SHP77 treated with DMSO at 0.1 percent for 48 hours (cell line): ENCODE results near the gene HAP1.
"Not testable (repeated sequence)": the region's sequence is repeated elsewhere in the genome, so short reads cannot be mapped to it uniquely, and the experiment has no call there.

ENCODE experiments used
- DNase-seq: peaks from one replicate; lab custom pipeline; 2025; lab: John Stamatoyannopoulos, UW

HAP1 gene

DNA sequence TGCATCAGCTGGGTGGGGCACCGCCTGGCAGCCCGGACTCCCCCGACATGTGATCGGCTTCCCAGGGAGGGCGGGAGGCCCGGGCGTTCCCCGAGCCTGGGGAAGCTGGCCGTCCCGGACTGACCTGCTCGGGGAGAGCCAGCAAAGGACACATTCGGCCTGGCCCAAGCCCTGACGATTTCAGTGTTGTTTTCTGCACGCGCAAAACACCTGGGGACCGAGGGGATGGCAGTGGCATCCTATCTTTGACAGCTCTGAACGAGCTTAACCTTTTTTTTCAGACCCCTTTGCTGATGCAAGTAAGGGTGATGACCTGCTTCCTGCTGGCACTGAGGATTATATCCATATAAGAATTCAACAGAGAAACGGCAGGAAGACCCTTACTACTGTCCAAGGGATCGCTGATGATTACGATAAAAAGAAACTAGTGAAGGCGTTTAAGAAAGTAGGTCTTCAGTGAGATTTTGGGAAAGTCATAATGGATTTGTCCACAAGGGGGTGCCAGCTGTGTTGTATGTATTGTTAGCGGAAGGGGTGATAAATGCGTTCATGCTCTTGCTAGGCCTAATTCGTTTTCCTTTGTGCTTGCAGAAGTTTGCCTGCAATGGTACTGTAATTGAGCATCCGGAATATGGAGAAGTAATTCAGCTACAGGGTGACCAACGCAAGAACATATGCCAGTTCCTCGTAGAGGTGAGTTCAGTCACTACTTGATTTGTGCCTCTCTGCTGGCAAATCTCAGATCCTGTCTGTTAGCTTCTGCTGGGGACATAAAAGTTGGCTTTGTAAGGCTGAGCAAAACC, 44.7 kb downstream of the HAP1 start:
- DNase-seq: no peak

GRCh38 chr17:41688641-41689496, 45.6 kb downstream of the HAP1 start, which contains the start of gene EIF1:
Gene EIF1, plus strand, starts transcription at chr17:41688885. Its CDS starts 154 bp downstream, at chr17:41689039.
- peak; percentile 97 for DNase-seq

DNA sequence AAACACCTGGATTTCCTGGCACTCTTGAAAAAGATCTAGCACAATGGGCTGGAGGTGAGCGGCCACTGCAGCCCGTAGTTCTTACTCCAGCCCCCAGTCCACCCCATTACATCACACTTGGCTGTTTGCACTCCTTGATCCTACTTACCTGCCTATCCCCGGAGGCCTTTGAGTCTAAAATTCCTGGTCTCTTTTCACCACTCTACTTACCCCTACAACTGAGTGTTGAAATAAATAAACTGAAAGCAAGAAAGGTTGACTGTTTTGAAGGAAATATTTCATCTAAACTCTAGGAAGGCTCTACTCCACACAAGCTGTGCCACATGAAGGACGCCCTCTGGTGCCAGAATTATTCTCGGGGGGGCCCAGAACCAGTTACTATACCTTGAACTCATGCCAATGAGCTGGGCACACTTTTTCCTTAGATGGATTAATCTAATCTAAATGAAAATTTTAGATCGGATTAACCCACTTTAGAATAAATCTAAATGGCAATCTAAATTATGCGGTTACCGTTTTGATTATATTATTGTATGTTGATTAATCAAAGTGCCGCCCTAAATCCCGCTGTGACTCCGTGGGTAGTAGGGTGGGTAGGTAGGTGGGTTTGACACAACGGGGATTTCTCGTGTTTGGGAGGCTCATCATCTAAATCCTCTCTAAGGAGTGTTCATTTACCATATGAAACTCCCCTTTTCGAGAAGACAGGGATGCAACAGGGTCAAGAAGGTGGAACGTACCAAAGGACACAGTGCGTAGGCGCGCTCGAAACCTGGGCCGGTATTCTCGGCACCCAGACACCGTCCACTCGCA, 46.4 kb downstream of the HAP1 start:
- DNase-seq: peak; percentile 79

DNA sequence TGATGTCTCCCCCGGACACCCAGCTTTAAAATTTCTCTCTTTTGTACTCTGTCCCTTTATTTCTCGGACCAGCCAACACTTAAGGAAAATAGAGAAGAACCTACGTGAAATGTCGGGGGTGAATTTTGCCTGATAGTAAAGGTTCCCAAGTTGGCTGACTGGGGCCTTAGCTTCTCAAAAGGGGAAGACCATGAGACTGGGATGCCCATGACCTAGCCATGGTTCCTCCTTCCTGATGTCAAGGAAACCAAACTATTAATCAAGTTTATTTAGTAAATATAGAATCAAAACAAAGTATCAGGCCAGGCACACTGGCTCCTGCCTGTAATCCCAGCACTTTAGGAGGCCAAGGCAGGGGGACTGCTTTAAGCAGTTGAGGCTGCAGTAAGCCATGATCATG, 48.2 kb downstream of the HAP1 start:
- no peak for DNase-seq

GRCh38 chr17:41685753-41686152, 48.7 kb downstream of the HAP1 start:
- DNase-seq: not testable (repeated sequence)

GRCh38 chr17:41684035-41684434, 50.4 kb downstream of the HAP1 start:
- DNase-seq: no peak

- DNase-seq: no peak
Observed at GRCh38 chr17:41683441-41684007, 50.9 kb downstream of the HAP1 start.

DNA sequence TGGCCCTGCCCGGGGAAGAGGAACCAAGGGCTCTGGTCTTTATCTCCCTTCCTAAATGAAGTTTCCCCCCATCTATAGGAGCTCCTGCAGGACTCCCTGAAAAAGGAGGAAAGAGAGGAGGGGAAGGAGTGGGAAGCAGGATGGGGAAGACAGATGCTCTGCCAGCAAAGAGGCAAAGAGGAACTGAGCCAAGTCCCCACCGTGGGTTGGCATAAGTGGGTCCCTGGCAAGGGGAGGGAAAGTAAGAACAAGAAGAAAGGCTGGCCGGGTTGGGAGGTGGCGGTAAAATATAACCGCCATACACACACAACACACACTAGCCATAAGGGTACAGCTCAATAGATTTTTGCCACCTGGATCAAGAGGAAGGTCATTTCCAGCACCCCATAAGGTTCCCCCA, 51.8 kb downstream of the HAP1 start:
- no peak for DNase-seq

GRCh38 chr17:41681776-41682175, 52.7 kb downstream of the HAP1 start:
- no peak for DNase-seq

GRCh38 chr17:41680426-41681040, 53.9 kb downstream of the HAP1 start:
- DNase-seq: peak; percentile 20

- no peak for DNase-seq
Observed at GRCh38 chr17:41679740-41680425, 54.6 kb downstream of the HAP1 start.

GRCh38 chr17:41678907-41679739, 55.3 kb downstream of the HAP1 start:
- no peak for DNase-seq

DNA sequence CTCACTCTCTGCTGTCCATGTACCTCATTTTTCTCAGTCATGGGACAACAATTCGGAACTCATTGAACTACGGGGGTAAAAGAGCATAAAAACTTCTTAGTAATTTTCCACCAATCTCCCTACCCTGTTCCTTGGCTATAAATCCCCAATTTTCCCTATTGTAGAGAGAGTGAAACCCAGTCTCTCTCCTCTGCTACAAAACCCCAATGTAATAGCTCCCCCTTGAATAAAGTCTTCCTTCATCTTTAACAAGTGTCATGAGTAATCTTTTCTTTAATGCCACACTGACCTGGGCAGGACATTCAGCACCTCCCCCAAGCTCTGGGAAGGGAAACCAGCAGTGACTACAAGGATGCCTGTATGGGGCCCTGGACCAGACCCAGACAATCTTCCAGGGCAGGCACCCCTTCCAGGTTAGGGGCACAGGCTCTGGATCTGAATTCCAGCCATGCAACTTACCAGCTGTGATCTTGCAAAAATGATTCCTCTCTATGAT, 56.0 kb downstream of the HAP1 start:
- peak; percentile 47 for DNase-seq

DNA sequence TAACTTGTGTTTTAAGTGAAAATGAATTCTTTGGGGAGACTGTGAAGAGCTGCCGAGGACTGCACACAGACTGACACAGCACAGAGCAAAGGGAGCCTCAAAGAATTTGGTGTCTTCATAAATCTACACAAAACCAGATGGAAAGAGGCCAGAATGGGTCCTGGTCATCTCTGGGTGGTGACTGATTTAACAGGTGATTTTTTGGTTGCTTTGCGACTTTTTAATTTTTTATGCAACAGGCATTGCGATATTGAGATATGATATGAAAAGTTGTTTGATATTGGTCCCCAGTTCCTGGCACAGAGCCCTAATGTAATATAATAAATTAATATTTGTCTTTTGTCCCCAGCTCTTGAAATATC, 58.4 kb downstream of the HAP1 start:
- no peak for DNase-seq

DNA sequence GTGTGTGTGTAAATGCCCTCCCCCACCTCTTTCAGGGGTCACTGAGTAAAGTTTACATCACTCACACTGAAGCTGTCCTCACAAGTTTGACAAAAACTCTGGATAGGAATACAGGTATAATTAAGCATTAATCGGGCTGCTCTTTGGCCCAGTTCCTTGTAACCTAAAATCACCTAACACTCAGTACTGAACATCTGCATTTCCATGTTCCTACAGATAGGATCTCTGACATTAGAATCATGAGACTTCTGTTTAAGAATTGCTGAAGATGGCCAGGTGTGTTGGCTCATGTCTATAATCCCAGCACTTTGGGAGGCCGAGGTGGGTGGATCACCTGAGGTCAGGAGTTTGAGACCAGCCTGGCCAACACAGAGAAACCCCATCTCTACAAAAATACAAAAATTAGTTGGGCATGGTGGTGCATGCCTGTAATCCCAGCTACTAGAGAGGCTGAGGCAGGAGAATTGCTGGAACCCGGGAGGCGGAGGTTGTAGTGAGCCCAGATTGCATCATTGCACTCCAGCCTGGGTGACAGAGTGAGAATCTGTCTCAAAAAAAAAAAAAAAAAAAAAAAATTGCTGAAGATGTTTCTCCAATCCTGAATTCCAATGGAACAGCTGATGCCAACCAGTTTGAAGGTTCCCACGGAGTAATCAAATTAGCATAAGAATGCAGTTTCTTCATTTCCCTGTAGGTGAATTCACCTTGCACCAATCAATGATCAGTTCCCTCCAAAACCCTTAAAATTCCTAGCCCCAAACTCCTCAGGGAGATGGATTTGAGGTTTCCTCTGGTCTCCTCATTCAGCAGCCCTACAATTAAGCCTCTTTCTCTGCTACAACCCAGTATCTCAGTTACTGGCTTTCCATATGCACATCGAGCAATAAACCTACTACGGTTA, 59.0 kb downstream of the HAP1 start:
- not testable (repeated sequence) for DNase-seq
